ENCODE results near the gene PCYT1A. TPM values are rescaled to one million over a fixed set of nuclear protein-coding genes. Genes with fewer than 3 reads are reported as not detected.

PCYT1A gene
- total RNA-seq (10 to 100 TPM; 38.1 to 41.7 TPM), polyA plus RNA-seq (ENCODE audit: insufficient read length in 2 of 2) (10 to 100 TPM; 30.4 to 39.5 TPM)
- long read RNA-seq, donor 1, partial matches to known transcripts, result 0 of 5 reads
- long read RNA-seq, donor 1, other reads (novel, unspliced or antisense), result 0 of 5 reads
- long read RNA-seq, donor 2, partial matches to known transcripts, result 0 of 2 reads
- long read RNA-seq, donor 2, other reads (novel, unspliced or antisense), result 0 of 2 reads
- long read RNA-seq, donor 3, partial matches to known transcripts, result 0 of 4 reads
- long read RNA-seq, donor 3, other reads (novel, unspliced or antisense), result 0 of 4 reads
- long read RNA-seq, donor 4, transcript PCYT1A-213 (2 exons, 562 nt), result minor isoform, 5 of 11 reads
- long read RNA-seq, donor 4, transcript PCYT1A-206 (9 exons, 1,482 nt), result major isoform, 6 of 11 reads
- long read RNA-seq, donor 4, partial matches to known transcripts, result 0 of 11 reads
- long read RNA-seq, donor 4, other reads (novel, unspliced or antisense), result 0 of 11 reads

DNA sequence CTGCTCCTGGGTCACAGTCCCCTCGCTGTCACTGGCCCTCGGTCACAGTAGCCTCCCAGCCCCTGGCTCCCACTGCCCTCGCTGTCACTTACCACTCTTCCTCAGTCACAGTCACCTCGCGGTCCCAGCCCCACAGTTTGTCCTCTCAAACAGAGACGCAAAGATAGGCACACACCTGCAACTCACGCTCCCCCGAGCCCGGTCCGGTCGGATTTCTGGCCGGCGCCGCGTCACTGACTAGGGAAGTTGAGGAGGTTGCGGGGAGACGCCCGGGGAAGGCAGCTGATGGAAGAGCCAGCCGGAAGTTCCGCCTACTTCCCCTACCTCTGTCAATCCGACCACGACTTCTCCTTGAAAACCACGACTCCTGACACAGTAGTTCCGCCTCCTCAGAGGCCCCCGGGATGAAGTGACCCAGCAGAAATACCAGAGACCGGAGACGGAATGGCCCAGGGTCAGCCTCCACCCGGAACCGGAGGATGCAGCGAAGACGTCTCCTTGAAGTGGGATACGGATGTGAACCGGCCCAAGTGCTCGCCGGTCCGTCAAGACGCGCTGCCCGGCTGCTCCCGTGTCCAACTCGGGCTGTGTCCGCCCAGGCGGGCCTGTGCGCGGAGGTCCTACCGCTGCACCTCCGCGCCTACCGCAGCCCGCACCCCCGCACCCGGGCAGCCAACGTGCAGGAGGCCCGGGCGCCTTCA lies at the start of gene PCYT1A:
Gene PCYT1A (minus strand): TSS at position 287 of the 701 bp plus-strand sequence. CDS start 17,195 bp downstream, outside the sequence.
- H3K4me1 ChIP-seq (ENCODE audit: control insufficient read depth, insufficient read depth, low read length), result peaks cover 20% of the 10 kb centered on the region
- H3K27me3 ChIP-seq (ENCODE audit: control insufficient read depth, insufficient read depth, low read length), result no peaks in the 10 kb centered on the region
- H3K9me3 ChIP-seq (ENCODE audit: control insufficient read depth, insufficient read depth, low read length), result no peaks in the 10 kb centered on the region
- DNase-seq (ENCODE audit: low read depth in 4 of 6, low spot score in 6 of 6), result peak; percentile 88 to 98 (median 90)
- H3K4me3 ChIP-seq (ENCODE audit: low read depth, low read length), result peak within 1 kb of the TSS; percentile 94
- peaks cover 7% of the 10 kb centered on the region for H3K36me3 ChIP-seq (ENCODE audit: control insufficient read depth, insufficient read depth, low read length)
- peak within 1 kb of the TSS; percentile 91 for H3K27ac ChIP-seq (ENCODE audit: low read depth, low read length)
- WGBS (ENCODE audit: insufficient coverage), result 0% methylated on average over 54 of the region's 55 CpGs

DNA sequence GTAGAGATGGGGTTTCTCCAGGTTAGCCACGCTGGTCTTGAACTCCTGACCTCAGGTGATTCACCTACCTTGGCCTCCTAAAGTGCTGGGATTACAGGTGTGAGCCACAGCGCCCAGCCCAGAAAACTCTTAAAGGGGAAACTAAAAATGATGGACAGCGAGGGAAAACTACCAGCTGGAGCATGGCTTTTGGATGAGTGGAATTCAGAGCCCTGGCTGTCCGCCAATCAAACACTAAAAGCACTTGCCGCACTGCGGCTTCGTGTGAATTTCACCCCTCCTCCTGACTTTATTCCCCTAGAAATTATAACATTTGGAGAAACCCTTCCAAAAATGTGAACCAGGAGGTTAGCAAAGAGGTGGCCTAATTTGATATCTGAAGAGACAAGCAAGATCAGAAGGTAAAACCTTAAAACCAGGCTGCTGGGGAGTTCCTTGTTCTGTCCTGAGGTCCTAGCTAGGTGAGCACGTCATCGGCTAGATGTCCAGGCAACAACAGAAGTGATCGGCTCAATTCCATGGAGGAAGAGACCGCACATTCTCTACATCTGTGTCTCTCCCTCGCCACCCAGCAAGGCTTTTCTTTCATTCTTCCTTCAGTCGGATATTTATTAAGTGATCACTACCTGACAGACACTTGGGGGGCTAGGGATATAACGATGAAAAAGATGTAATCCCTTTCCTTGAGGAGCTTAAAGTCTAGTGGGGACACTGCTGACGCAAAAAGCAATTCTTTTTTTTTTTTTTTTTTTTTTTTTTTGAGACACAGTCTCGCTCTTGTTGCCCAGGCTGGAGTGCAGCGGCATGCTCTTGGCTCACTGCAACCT lies 49.0 kb upstream of the PCYT1A start:
- Histone ChIP-seq H3K4me3 (ENCODE audit: low read depth, low read length) (no peak overlapping the region), H3K4me1 (ENCODE audit: control insufficient read depth, insufficient read depth, low read length) (no peaks in the 10 kb centered on the region), H3K9me3 (ENCODE audit: control insufficient read depth, insufficient read depth, low read length) (no peaks in the 10 kb centered on the region), H3K36me3 (ENCODE audit: control insufficient read depth, insufficient read depth, low read length) (no peaks in the 10 kb centered on the region), H3K27me3 (ENCODE audit: control insufficient read depth, insufficient read depth, low read length) (no peaks in the 10 kb centered on the region), H3K27ac (ENCODE audit: low read depth, low read length) (no peak overlapping the region)
- no peak for DNase-seq (ENCODE audit: low read depth in 4 of 6, low spot score in 6 of 6)
- WGBS (ENCODE audit: insufficient coverage), result 89% methylated on average over 6 of the region's 17 CpGs

DNA sequence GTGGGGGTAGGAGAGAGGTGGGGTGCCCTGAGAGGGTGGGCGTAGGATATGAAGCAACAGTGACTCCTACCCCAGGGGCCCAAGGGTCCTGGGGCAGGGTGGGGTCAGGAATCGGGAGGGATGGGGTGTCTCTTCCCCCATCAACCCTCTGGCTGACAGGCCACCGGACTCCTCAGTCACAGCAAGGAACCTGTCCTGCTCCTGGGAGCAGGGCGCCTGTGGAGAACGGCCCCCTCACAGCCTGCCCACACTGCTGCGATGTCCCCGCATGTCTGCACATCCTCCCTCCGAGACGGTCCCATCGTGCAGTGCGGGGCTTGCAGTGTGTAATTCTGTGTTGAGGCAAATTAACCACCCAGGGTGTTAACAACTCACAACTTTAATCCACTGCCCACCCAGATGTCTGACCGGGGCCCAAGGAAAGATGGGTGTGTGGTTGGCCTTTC lies 48.0 kb upstream of the PCYT1A start:
- no peak for DNase-seq (ENCODE audit: low read depth in 4 of 6, low spot score in 6 of 6)
- no peak overlapping the region for H3K4me3 ChIP-seq (ENCODE audit: low read depth, low read length)
- H3K9me3 ChIP-seq (ENCODE audit: control insufficient read depth, insufficient read depth, low read length), result no peaks in the 10 kb centered on the region
- 67% methylated on average over 4 of the region's 12 CpGs for whole genome bisulfite sequencing (ENCODE audit: insufficient coverage)
- H3K27ac ChIP-seq (ENCODE audit: low read depth, low read length), result no peak overlapping the region
- H3K27me3 ChIP-seq (ENCODE audit: control insufficient read depth, insufficient read depth, low read length), result no peaks in the 10 kb centered on the region
- H3K36me3 ChIP-seq (ENCODE audit: control insufficient read depth, insufficient read depth, low read length), result no peaks in the 10 kb centered on the region
- no peaks in the 10 kb centered on the region for H3K4me1 ChIP-seq (ENCODE audit: control insufficient read depth, insufficient read depth, low read length)

- DNase-seq (ENCODE audit: low read depth in 4 of 6, low spot score in 6 of 6), result no peak
- no CpG with 5 or more reads among the region's 1 CpG for WGBS (ENCODE audit: insufficient coverage)
- no peak overlapping the region for H3K27ac ChIP-seq (ENCODE audit: low read depth, low read length)
- no peaks in the 10 kb centered on the region for H3K9me3 ChIP-seq (ENCODE audit: control insufficient read depth, insufficient read depth, low read length)
- H3K27me3 ChIP-seq (ENCODE audit: control insufficient read depth, insufficient read depth, low read length), result no peaks in the 10 kb centered on the region
- H3K4me1 ChIP-seq (ENCODE audit: control insufficient read depth, insufficient read depth, low read length), result no peaks in the 10 kb centered on the region
- H3K36me3 ChIP-seq (ENCODE audit: control insufficient read depth, insufficient read depth, low read length), result no peaks in the 10 kb centered on the region
- no peak overlapping the region for H3K4me3 ChIP-seq (ENCODE audit: low read depth, low read length)
These were observed 47.5 kb upstream of the PCYT1A start for GRCh38 chr3:196334982-196335381.

- Histone ChIP-seq H3K4me3 (ENCODE audit: low read depth, low read length) (no peak overlapping the region), H3K9me3 (ENCODE audit: control insufficient read depth, insufficient read depth, low read length) (no peaks in the 10 kb centered on the region), H3K4me1 (ENCODE audit: control insufficient read depth, insufficient read depth, low read length) (no peaks in the 10 kb centered on the region), H3K27me3 (ENCODE audit: control insufficient read depth, insufficient read depth, low read length) (no peaks in the 10 kb centered on the region), H3K27ac (ENCODE audit: low read depth, low read length) (no peak overlapping the region), H3K36me3 (ENCODE audit: control insufficient read depth, insufficient read depth, low read length) (no peaks in the 10 kb centered on the region)
- no peak for DNase-seq (ENCODE audit: low read depth in 4 of 6, low spot score in 6 of 6)
- whole genome bisulfite sequencing (ENCODE audit: insufficient coverage), result 86% methylated on average over 7 of the region's 8 CpGs
These were observed 44.6 kb upstream of the PCYT1A start for GRCh38 chr3:196332168-196332567.

- no peak overlapping the region for H3K27ac ChIP-seq (ENCODE audit: low read depth, low read length)
- no peaks in the 10 kb centered on the region for H3K9me3 ChIP-seq (ENCODE audit: control insufficient read depth, insufficient read depth, low read length)
- H3K4me3 ChIP-seq (ENCODE audit: low read depth, low read length), result no peak overlapping the region
- no peaks in the 10 kb centered on the region for H3K27me3 ChIP-seq (ENCODE audit: control insufficient read depth, insufficient read depth, low read length)
- no peaks in the 10 kb centered on the region for H3K36me3 ChIP-seq (ENCODE audit: control insufficient read depth, insufficient read depth, low read length)
- WGBS (ENCODE audit: insufficient coverage), result 28% methylated on average over 4 of the region's 6 CpGs
- no peaks in the 10 kb centered on the region for H3K4me1 ChIP-seq (ENCODE audit: control insufficient read depth, insufficient read depth, low read length)
- no peak for DNase-seq (ENCODE audit: low read depth in 4 of 6, low spot score in 6 of 6)
These were observed 39.9 kb upstream of the PCYT1A start for GRCh38 chr3:196327405-196327804.

- 76% methylated on average over 9 of the region's 9 CpGs for WGBS (ENCODE audit: insufficient coverage)
- H3K4me1 ChIP-seq (ENCODE audit: control insufficient read depth, insufficient read depth, low read length), result no peaks in the 10 kb centered on the region
These were observed 39.4 kb upstream of the PCYT1A start for GRCh38 chr3:196326936-196327335.

GRCh38 chr3:196323691-196324090 lies 36.2 kb upstream of the PCYT1A start:
- peak in 2 of 6 donors; percentile 18 to 31 for DNase-seq (ENCODE audit: low read depth in 4 of 6, low spot score in 6 of 6)
- Histone ChIP-seq H3K27ac (ENCODE audit: low read depth, low read length) (no peak overlapping the region), H3K4me3 (ENCODE audit: low read depth, low read length) (no peak overlapping the region), H3K36me3 (ENCODE audit: control insufficient read depth, insufficient read depth, low read length) (no peaks in the 10 kb centered on the region), H3K27me3 (ENCODE audit: control insufficient read depth, insufficient read depth, low read length) (no peaks in the 10 kb centered on the region), H3K9me3 (ENCODE audit: control insufficient read depth, insufficient read depth, low read length) (no peaks in the 10 kb centered on the region), H3K4me1 (ENCODE audit: control insufficient read depth, insufficient read depth, low read length) (peaks cover 4% of the 10 kb centered on the region)
- WGBS (ENCODE audit: insufficient coverage), result 43% methylated on average over 10 of the region's 11 CpGs

More at GRCh38 chr3:196326936-196327335, 39.4 kb upstream of the PCYT1A start:
- Histone ChIP-seq H3K27me3 (ENCODE audit: control insufficient read depth, insufficient read depth, low read length) (no peaks in the 10 kb centered on the region), H3K36me3 (ENCODE audit: control insufficient read depth, insufficient read depth, low read length) (no peaks in the 10 kb centered on the region), H3K9me3 (ENCODE audit: control insufficient read depth, insufficient read depth, low read length) (no peaks in the 10 kb centered on the region), H3K27ac (ENCODE audit: low read depth, low read length) (no peak overlapping the region), H3K4me3 (ENCODE audit: low read depth, low read length) (no peak overlapping the region)
- no peak for DNase-seq (ENCODE audit: low read depth in 4 of 6, low spot score in 6 of 6)

- no peaks in the 10 kb centered on the region for H3K27me3 ChIP-seq (ENCODE audit: control insufficient read depth, insufficient read depth, low read length)
- peaks cover 7% of the 10 kb centered on the region for H3K4me1 ChIP-seq (ENCODE audit: control insufficient read depth, insufficient read depth, low read length)
- no peak overlapping the region for H3K27ac ChIP-seq (ENCODE audit: low read depth, low read length)
- H3K9me3 ChIP-seq (ENCODE audit: control insufficient read depth, insufficient read depth, low read length), result no peaks in the 10 kb centered on the region
- no peaks in the 10 kb centered on the region for H3K36me3 ChIP-seq (ENCODE audit: control insufficient read depth, insufficient read depth, low read length)
- no peak overlapping the region for H3K4me3 ChIP-seq (ENCODE audit: low read depth, low read length)
- DNase-seq (ENCODE audit: low read depth in 4 of 6, low spot score in 6 of 6), result no peak
- 90% methylated on average over 2 of the region's 4 CpGs for WGBS (ENCODE audit: insufficient coverage)
These were observed 35.5 kb upstream of the PCYT1A start for GRCh38 chr3:196323016-196323415.
